Measurements from ENCODE around the gene RAB11FIP2.

RAB11FIP2 gene

GRCh38 chr10:117987244-117987909, 59.4 kb downstream of the RAB11FIP2 start:
- Histone ChIP-seq H3K4me1 (ENCODE audit: insufficient read depth, insufficient read length) (no peaks in the 10 kb centered on the region), H3K9me3 (ENCODE audit: insufficient read depth, low read length) (no peaks in the 10 kb centered on the region), H3K9ac (ENCODE audit: insufficient read length, low read depth) (no peak overlapping the region), H3K36me3 (ENCODE audit: insufficient read depth, insufficient read length, low read length) (no peaks in the 10 kb centered on the region), H3K4me3 (ENCODE audit: insufficient read length, low read depth) (no peak overlapping the region), H3K27me3 (ENCODE audit: insufficient read depth, insufficient read length) (no peaks in the 10 kb centered on the region)
- TF ChIP-seq SUZ12 (IDR thresholded peaks at IDR 0.05; ENCODE audit: extremely low read depth, insufficient read depth, insufficient read length) (no peak), YY1 (IDR thresholded peaks at IDR 0.05; ENCODE audit: insufficient read depth, insufficient read length) (no peak), ZNF274 (IDR thresholded peaks at IDR 0.05; ENCODE audit: low read depth, low read length) (no peak)
- no peak for DNase-seq (ENCODE audit: low read depth, low spot score)

GRCh38 chr10:117983961-117984360, 62.8 kb downstream of the RAB11FIP2 start:
- no peak overlapping the region for H3K4me3 ChIP-seq (ENCODE audit: insufficient read length, low read depth)
- TF ChIP-seq SUZ12 (IDR thresholded peaks at IDR 0.05; ENCODE audit: extremely low read depth, insufficient read depth, insufficient read length) (no peak), YY1 (IDR thresholded peaks at IDR 0.05; ENCODE audit: insufficient read depth, insufficient read length) (no peak)
- H3K27me3 ChIP-seq (ENCODE audit: insufficient read depth, insufficient read length) = no peaks in the 10 kb centered on the region
- H3K4me1 ChIP-seq (ENCODE audit: insufficient read depth, insufficient read length) = no peaks in the 10 kb centered on the region
- H3K36me3 ChIP-seq (ENCODE audit: insufficient read depth, insufficient read length, low read length) = no peaks in the 10 kb centered on the region
- DNase-seq (ENCODE audit: low read depth, low spot score) = no peak
- H3K9ac ChIP-seq (ENCODE audit: insufficient read length, low read depth) = no peak overlapping the region
- no peaks in the 10 kb centered on the region; the same call in 1 of the 2 replicates for H3K9me3 ChIP-seq (ENCODE audit: insufficient read depth, low read length)

GRCh38 chr10:117980755-117981702, 65.7 kb downstream of the RAB11FIP2 start:
- H3K9me3 ChIP-seq (ENCODE audit: insufficient read depth, low read length) = no peaks in the 10 kb centered on the region; the same call in 1 of the 2 replicates
- TF ChIP-seq ZNF274 (IDR thresholded peaks at IDR 0.05; ENCODE audit: low read depth, low read length) (no peak), SUZ12 (IDR thresholded peaks at IDR 0.05; ENCODE audit: extremely low read depth, insufficient read depth, insufficient read length) (no peak), YY1 (IDR thresholded peaks at IDR 0.05; ENCODE audit: insufficient read depth, insufficient read length) (no peak)
- no peak overlapping the region for H3K4me3 ChIP-seq (ENCODE audit: insufficient read length, low read depth)
- H3K4me1 ChIP-seq (ENCODE audit: insufficient read depth, insufficient read length) = no peaks in the 10 kb centered on the region
- H3K9ac ChIP-seq (ENCODE audit: insufficient read length, low read depth) = no peak overlapping the region
- no peaks in the 10 kb centered on the region for H3K36me3 ChIP-seq (ENCODE audit: insufficient read depth, insufficient read length, low read length)
- DNase-seq (ENCODE audit: low read depth, low spot score) = no peak
- no peaks in the 10 kb centered on the region for H3K27me3 ChIP-seq (ENCODE audit: insufficient read depth, insufficient read length)

GRCh38 chr10:117980216-117980615, 66.5 kb downstream of the RAB11FIP2 start:
- no peak for TF ChIP-seq YY1 (IDR thresholded peaks at IDR 0.05; ENCODE audit: insufficient read depth, insufficient read length)
- TF ChIP-seq SUZ12 (IDR thresholded peaks at IDR 0.05; ENCODE audit: extremely low read depth, insufficient read depth, insufficient read length) = no peak
- no peak for TF ChIP-seq ZNF274 (IDR thresholded peaks at IDR 0.05; ENCODE audit: low read depth, low read length)
- no peaks in the 10 kb centered on the region for H3K4me1 ChIP-seq (ENCODE audit: insufficient read depth, insufficient read length)
- no peak overlapping the region for H3K9ac ChIP-seq (ENCODE audit: insufficient read length, low read depth)
- no peaks in the 10 kb centered on the region for H3K27me3 ChIP-seq (ENCODE audit: insufficient read depth, insufficient read length)
- H3K4me3 ChIP-seq (ENCODE audit: insufficient read length, low read depth) = no peak overlapping the region
- H3K9me3 ChIP-seq (ENCODE audit: insufficient read depth, low read length) = no peaks in the 10 kb centered on the region; the same call in 1 of the 2 replicates
- DNase-seq (ENCODE audit: low read depth, low spot score) = no peak
- no peaks in the 10 kb centered on the region for H3K36me3 ChIP-seq (ENCODE audit: insufficient read depth, insufficient read length, low read length)

- no peaks in the 10 kb centered on the region for H3K27me3 ChIP-seq (ENCODE audit: insufficient read depth, insufficient read length)
- H3K9ac ChIP-seq (ENCODE audit: insufficient read length, low read depth) = no peak overlapping the region
- H3K4me3 ChIP-seq (ENCODE audit: insufficient read length, low read depth) = no peak overlapping the region
- H3K4me1 ChIP-seq (ENCODE audit: insufficient read depth, insufficient read length) = no peaks in the 10 kb centered on the region
- H3K36me3 ChIP-seq (ENCODE audit: insufficient read depth, insufficient read length, low read length) = no peaks in the 10 kb centered on the region
- no peaks in the 10 kb centered on the region for H3K9me3 ChIP-seq (ENCODE audit: insufficient read depth, low read length)
- TF ChIP-seq ZNF274 (IDR thresholded peaks at IDR 0.05; ENCODE audit: low read depth, low read length) = no peak
- no peak for TF ChIP-seq YY1 (IDR thresholded peaks at IDR 0.05; ENCODE audit: insufficient read depth, insufficient read length)
- TF ChIP-seq SUZ12 (IDR thresholded peaks at IDR 0.05; ENCODE audit: extremely low read depth, insufficient read depth, insufficient read length) = no peak
- DNase-seq (ENCODE audit: low read depth, low spot score) = no peak
Observed at GRCh38 chr10:117972168-117972837, 74.4 kb downstream of the RAB11FIP2 start.

GRCh38 chr10:117970962-117971361, 75.8 kb downstream of the RAB11FIP2 start:
- H3K4me3 ChIP-seq (ENCODE audit: insufficient read length, low read depth) = no peak overlapping the region
- no peak for DNase-seq (ENCODE audit: low read depth, low spot score)
- no peak overlapping the region for H3K9ac ChIP-seq (ENCODE audit: insufficient read length, low read depth)
- H3K27me3 ChIP-seq (ENCODE audit: insufficient read depth, insufficient read length) = no peaks in the 10 kb centered on the region
- peaks cover 2% of the 10 kb centered on the region for H3K4me1 ChIP-seq (ENCODE audit: insufficient read depth, insufficient read length)
- no peak for TF ChIP-seq SUZ12 (IDR thresholded peaks at IDR 0.05; ENCODE audit: extremely low read depth, insufficient read depth, insufficient read length)
- no peak for TF ChIP-seq YY1 (IDR thresholded peaks at IDR 0.05; ENCODE audit: insufficient read depth, insufficient read length)
- no peak for TF ChIP-seq ZNF274 (IDR thresholded peaks at IDR 0.05; ENCODE audit: low read depth, low read length)
- no peaks in the 10 kb centered on the region for H3K36me3 ChIP-seq (ENCODE audit: insufficient read depth, insufficient read length, low read length)
- no peaks in the 10 kb centered on the region for H3K9me3 ChIP-seq (ENCODE audit: insufficient read depth, low read length)

All from NT2/D1 (cell line).